Natural killer cell (primary cell): ENCODE data around the gene RUVBL1. TPM values are rescaled to one million over a fixed set of nuclear protein-coding genes. Genes with fewer than 3 reads are reported as not detected.

Experiments used
- ATAC-seq, 3 donors: fragments of 150-1000 bp in 2 of 3; fragments of 200-7000 bp in 1 of 3; cut with Tn5 transposase; 1 replicate in 1 of 3; 2 replicates in 2 of 3; pipeline ENCODE4 v1.10.0; 2021; ENCODE audit warnings: mild to moderate bottlenecking in 2 of 3, moderate library complexity in 2 of 3
- DNase-seq, 2 donors: peaks; one replicate each; pipeline versions ENCODE4 v3.0.0 to v3.0.0-alpha.2; 2013 to 2021; ENCODE audit warnings: mixed read lengths in 1 of 2
- H3K27ac ChIP-seq: one replicate; pipeline ENCODE4 v1.5.1; 2013; ENCODE audit warnings: mild to moderate bottlenecking, low read length
- H3K27me3 ChIP-seq: one replicate; pipeline ENCODE4 v1.6.1; 2013; ENCODE audit warnings: low read length; ENCODE audit not compliant: control insufficient read depth, insufficient read depth
- H3K36me3 ChIP-seq: one replicate; pipeline ENCODE4 v1.6.1; 2013; ENCODE audit warnings: low read length; ENCODE audit not compliant: control insufficient read depth, insufficient read depth
- H3K4me1 ChIP-seq: one replicate; pipeline ENCODE4 v1.6.1; 2013; ENCODE audit warnings: low read length; ENCODE audit not compliant: control insufficient read depth, insufficient read depth
- H3K4me3 ChIP-seq: one replicate; pipeline ENCODE4 v1.5.1; 2013; ENCODE audit warnings: low read length
- H3K9me3 ChIP-seq: one replicate; pipeline ENCODE4 v1.6.1; 2013; ENCODE audit warnings: low read length; ENCODE audit not compliant: control insufficient read depth, insufficient read depth
- H3K27ac Mint-ChIP-seq, 2 donors: one replicate each; pipeline ENCODE4 v1.8.0; 2022; ENCODE audit warnings: mild to moderate bottlenecking in 2 of 2, mixed read lengths in 2 of 2, moderate library complexity in 1 of 2
- H3K27me3 Mint-ChIP-seq, 2 donors: one replicate each; pipeline ENCODE4 v1.8.0; 2022; ENCODE audit warnings: low read depth in 2 of 2, mixed read lengths in 2 of 2
- H3K36me3 Mint-ChIP-seq: one replicate; pipeline ENCODE4 v1.8.0; 2022; ENCODE audit warnings: mixed read lengths
- H3K4me1 Mint-ChIP-seq, 2 donors: one replicate each; pipeline ENCODE4 v1.8.0; 2022; ENCODE audit warnings: mixed read lengths in 2 of 2
- H3K4me3 Mint-ChIP-seq: one replicate; pipeline ENCODE4 v1.8.0; 2022; ENCODE audit warnings: mild to moderate bottlenecking, moderate library complexity, mixed read lengths
- H3K9me3 Mint-ChIP-seq, 2 donors: one replicate each; pipeline ENCODE4 v1.8.0; 2022; ENCODE audit warnings: mixed read lengths in 2 of 2
- CTCF ChIP-seq: fragments of 200-600 bp; IDR thresholded peaks from one replicate; pipeline ENCODE4 v1.8.0; 2022; ENCODE audit warnings: antibody characterized with exemption
- WGBS: methylation state at CpG from one replicate; pipeline ENCODE4 v1.1.7; 2013; ENCODE audit warnings: missing lambda C conversion rate; ENCODE audit not compliant: insufficient coverage; 5-methylcytosine and 5-hydroxymethylcytosine counted together
- intact Hi-C: fragments of 100-400 bp; cut with micrococcal nuclease; formaldehyde crosslinking; loops from one replicate; pipeline ENCODE4 v1.14.2; 2022
- total RNA-seq, 4 donors: library from RNA; stranded (reverse); fragments of 120-200 nt in 1 of 4; gene quantifications; one replicate each; pipeline versions ENCODE4 v1.2.3 to v1.2.4, GENCODE V29; 2013 to 2022

Gene RUVBL1
- total RNA-seq, 3 donors from 2014 or later (not counting 1 experiment from before 2014, with no cell fraction given), result 11.9 to 18.5 (median 14.1) TPM

- Mint-ChIP-seq H3K27ac (no peak overlapping the region), H3K9me3 (no peaks in the 10 kb centered on the region), H3K4me3 (no peak overlapping the region), H3K4me1 (peaks cover 4 to 13% of the 10 kb centered on the region in 2 donors), H3K27me3 (no peaks in the 10 kb centered on the region), H3K36me3 (peaks cover 16% of the 10 kb centered on the region)
- Histone ChIP-seq H3K4me1 (peaks cover 17% of the 10 kb centered on the region), H3K4me3 (no peak overlapping the region), H3K36me3 (peaks cover 60% of the 10 kb centered on the region), H3K27ac (no peak overlapping the region), H3K9me3 (no peaks in the 10 kb centered on the region), H3K27me3 (peaks cover 4% of the 10 kb centered on the region)
- intact Hi-C loops, result no loop called here
- WGBS, result 81% methylated on average over 11 of the region's 11 CpGs
- no peak for ATAC-seq
- TF ChIP-seq CTCF, result no peak
- DNase-seq, result no peak
These were observed 51.7 kb downstream of the RUVBL1 start for GRCh38 chr3:128071771-128072453.

- Histone ChIP-seq H3K4me3 (no peak overlapping the region), H3K27me3 (no peaks in the 10 kb centered on the region), H3K4me1 (peaks cover 10% of the 10 kb centered on the region), H3K36me3 (peaks cover 68% of the 10 kb centered on the region), H3K9me3 (no peaks in the 10 kb centered on the region), H3K27ac (no peak overlapping the region)
- Mint-ChIP-seq H3K36me3 (peaks cover 16% of the 10 kb centered on the region), H3K4me3 (no peak overlapping the region), H3K27ac (peak overlapping the region in 1 of 2 donors; percentile 31), H3K27me3 (no peaks in the 10 kb centered on the region), H3K9me3 (no peaks in the 10 kb centered on the region), H3K4me1 (peaks cover 4 to 9% of the 10 kb centered on the region in 2 donors)
- TF ChIP-seq CTCF, result no peak
- intact Hi-C loops, result no loop called here
- ATAC-seq (no peak), DNase-seq (no peak)
- WGBS, result 90% methylated on average over 13 of the region's 13 CpGs
These were observed 52.6 kb downstream of the RUVBL1 start for GRCh38 chr3:128070898-128071591.

GRCh38 chr3:128069271-128069670 is 54.3 kb downstream of the RUVBL1 start:
- no peak for ATAC-seq
- intact Hi-C loops, result no loop called here

More at GRCh38 chr3:128069271-128069670, 54.3 kb downstream of the RUVBL1 start:
- H3K27me3 ChIP-seq, result no peaks in the 10 kb centered on the region
- Mint-ChIP-seq H3K36me3 (peaks cover 29% of the 10 kb centered on the region), H3K27ac (no peak overlapping the region), H3K4me1 (peaks cover 5 to 9% of the 10 kb centered on the region in 2 donors), H3K4me3 (no peak overlapping the region), H3K9me3 (no peaks in the 10 kb centered on the region), H3K27me3 (no peaks in the 10 kb centered on the region)
- H3K4me1 ChIP-seq, result no peaks in the 10 kb centered on the region
- no peak overlapping the region for H3K4me3 ChIP-seq
- no peak for TF ChIP-seq CTCF
- no peak overlapping the region for H3K27ac ChIP-seq
- WGBS, result 98% methylated on average over 15 of the region's 15 CpGs
- no peak for DNase-seq
- H3K36me3 ChIP-seq, result peaks cover 85% of the 10 kb centered on the region
- no peaks in the 10 kb centered on the region for H3K9me3 ChIP-seq
